Gastroesophageal sphincter (tissue), 3 donors: ENCODE measurements around the gene ZBED4.

Source experiments
- EP300 ChIP-seq: sonication (generic); formaldehyde crosslinking; IDR thresholded peaks from one replicate; pipeline ENCODE4 v1.6.1; 2017; ENCODE audit warnings: antibody characterized with exemption, mild to moderate bottlenecking
- POLR2A ChIP-seq, 2 donors: fragments of 450-650 bp; IDR thresholded peaks; one replicate each; pipeline ENCODE4 v1.6.1; 2017; ENCODE audit warnings: antibody characterized with exemption in 2 of 2, mild to moderate bottlenecking in 2 of 2, moderate library complexity in 1 of 2
- POLR2AphosphoS5 ChIP-seq: sonication (generic); formaldehyde crosslinking; IDR thresholded peaks from one replicate; pipeline ENCODE4 v1.6.1; 2017; ENCODE audit warnings: antibody characterized with exemption
- TF ChIP-seq, protein P1 (sequence below), 4 experiments: fragments of 200-600 bp in 2 of 4; fragments of 450-650 bp in 2 of 4; sonication (generic) in 1 of 4; IDR thresholded peaks; one replicate each; pipeline ENCODE4 v1.5.1; 2017 to 2019; ENCODE audit warnings: antibody characterized with exemption in 4 of 4, mild to moderate bottlenecking in 2 of 4, moderate library complexity in 2 of 4

DNA sequence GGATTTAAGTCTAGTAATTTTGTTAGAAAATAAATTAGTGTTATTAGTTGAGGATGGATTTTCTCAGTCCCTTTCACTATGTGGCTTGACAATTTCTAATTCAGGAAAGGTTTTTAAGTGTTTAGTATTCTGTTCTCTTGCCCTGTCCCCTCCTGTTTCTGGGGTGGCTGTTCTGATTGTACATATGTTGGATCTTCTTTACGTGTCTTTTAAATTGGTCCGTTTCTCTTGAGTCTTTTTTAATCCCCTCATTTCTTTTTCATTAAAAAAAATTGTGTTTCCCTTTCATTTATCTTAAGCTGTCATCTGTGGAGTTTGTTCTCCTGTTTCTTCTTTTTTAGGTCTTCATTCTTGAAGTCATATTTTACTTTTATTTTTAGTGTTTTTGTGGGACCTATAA is 12.5 kb downstream of the ZBED4 start:
- TF ChIP-seq EP300: no peak
- TF ChIP-seq, protein P1, sequence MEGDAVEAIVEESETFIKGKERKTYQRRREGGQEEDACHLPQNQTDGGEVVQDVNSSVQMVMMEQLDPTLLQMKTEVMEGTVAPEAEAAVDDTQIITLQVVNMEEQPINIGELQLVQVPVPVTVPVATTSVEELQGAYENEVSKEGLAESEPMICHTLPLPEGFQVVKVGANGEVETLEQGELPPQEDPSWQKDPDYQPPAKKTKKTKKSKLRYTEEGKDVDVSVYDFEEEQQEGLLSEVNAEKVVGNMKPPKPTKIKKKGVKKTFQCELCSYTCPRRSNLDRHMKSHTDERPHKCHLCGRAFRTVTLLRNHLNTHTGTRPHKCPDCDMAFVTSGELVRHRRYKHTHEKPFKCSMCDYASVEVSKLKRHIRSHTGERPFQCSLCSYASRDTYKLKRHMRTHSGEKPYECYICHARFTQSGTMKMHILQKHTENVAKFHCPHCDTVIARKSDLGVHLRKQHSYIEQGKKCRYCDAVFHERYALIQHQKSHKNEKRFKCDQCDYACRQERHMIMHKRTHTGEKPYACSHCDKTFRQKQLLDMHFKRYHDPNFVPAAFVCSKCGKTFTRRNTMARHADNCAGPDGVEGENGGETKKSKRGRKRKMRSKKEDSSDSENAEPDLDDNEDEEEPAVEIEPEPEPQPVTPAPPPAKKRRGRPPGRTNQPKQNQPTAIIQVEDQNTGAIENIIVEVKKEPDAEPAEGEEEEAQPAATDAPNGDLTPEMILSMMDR (IDR thresholded peaks at IDR 0.05): no peak
- TF ChIP-seq POLR2A (IDR thresholded peaks at IDR 0.05): no peak
- no peak for TF ChIP-seq POLR2AphosphoS5
